HepG2 (cell line): ENCODE measurements around the gene GGA2. TPM values are rescaled to one million over a fixed set of nuclear protein-coding genes. Genes with fewer than 3 reads are reported as not detected.
A peak's percentile ranks its signal among the peaks of the same experiment; 100 is the strongest.

Experiments used
- BORCS8-MEF2B ChIP-seq: sonication (generic); formaldehyde crosslinking; IDR thresholded peaks from 2 replicates; pipeline ENCODE4 v1.8.0; 2022; ENCODE audit warnings: mild to moderate bottlenecking, missing genetic modification reagents
- CENPX ChIP-seq: sonication (generic); formaldehyde crosslinking; IDR thresholded peaks from 2 replicates; pipeline ENCODE4 v1.9.0; 2021; ENCODE audit warnings: mild to moderate bottlenecking, missing genetic modification reagents, moderate library complexity
- ERF ChIP-seq: IDR thresholded peaks from 2 replicates; pipeline ENCODE4 v1.6.1; 2018; ENCODE audit warnings: missing biosample characterization, missing genetic modification reagents
- MBNL3 ChIP-seq: fragments of 250-450 bp; sonication (Bioruptor Pico); conservative IDR thresholded peaks from 2 replicates; pipeline ENCODE4 v1.8.0; 2022; ENCODE audit warnings: mild to moderate bottlenecking, inconsistent platforms
- MYNN ChIP-seq: sonication (generic); formaldehyde crosslinking; IDR thresholded peaks from 2 replicates; pipeline ENCODE4 v1.4.0; 2020; ENCODE audit warnings: mild to moderate bottlenecking, low read depth, missing genetic modification reagents
- NCOA2 ChIP-seq: sonication (generic); formaldehyde crosslinking; IDR thresholded peaks from 2 replicates; pipeline ENCODE4 v1.8.0; 2022; ENCODE audit warnings: inconsistent platforms
- NFIC ChIP-seq: IDR thresholded peaks from 2 replicates; pipeline ENCODE4 v1.6.1; 2012; ENCODE audit warnings: mild to moderate bottlenecking, low read length, inconsistent platforms
- ZBTB34 ChIP-seq: sonication (generic); formaldehyde crosslinking; IDR thresholded peaks from 2 replicates; pipeline ENCODE4 v1.8.0; 2022; ENCODE audit warnings: mild to moderate bottlenecking, missing genetic modification reagents
- ZFAT ChIP-seq: sonication (generic); formaldehyde crosslinking; conservative IDR thresholded peaks from 2 replicates; pipeline ENCODE4 v1.8.1; 2023; ENCODE audit warnings: missing genetic modification reagents, inconsistent platforms
- ZMYM4 ChIP-seq: sonication (generic); formaldehyde crosslinking; IDR thresholded peaks from 2 replicates; pipeline ENCODE4 v1.8.1; 2023; ENCODE audit warnings: mild to moderate bottlenecking, missing genetic modification reagents
- ZNF17 ChIP-seq: sonication (generic); formaldehyde crosslinking; IDR thresholded peaks from 2 replicates; pipeline ENCODE4 v1.5.0; 2020; ENCODE audit warnings: mild to moderate bottlenecking, missing genetic modification reagents
- ZNF331 ChIP-seq: sonication (generic); formaldehyde crosslinking; IDR thresholded peaks from 2 replicates; pipeline ENCODE4 v1.4.0; 2020; ENCODE audit warnings: missing genetic modification reagents
- ZNF557 ChIP-seq: sonication (generic); formaldehyde crosslinking; IDR thresholded peaks from 2 replicates; pipeline ENCODE4 v1.4.0; 2020; ENCODE audit warnings: missing genetic modification reagents
- ZNF644 ChIP-seq: IDR thresholded peaks from 2 replicates; pipeline ENCODE4 v1.6.1; 2016; ENCODE audit warnings: low read depth
- ZNF780A ChIP-seq: sonication (generic); formaldehyde crosslinking; IDR thresholded peaks from 2 replicates; pipeline ENCODE4 v1.8.0; 2022; ENCODE audit warnings: mild to moderate bottlenecking, missing genetic modification reagents, moderate library complexity
- ZSCAN21 ChIP-seq: sonication (generic); formaldehyde crosslinking; IDR thresholded peaks from 2 replicates; pipeline ENCODE4 v1.8.0; 2022; ENCODE audit warnings: mild to moderate bottlenecking, missing genetic modification reagents, moderate library complexity, borderline replicate concordance
- polyA plus RNA-seq, 8 experiments: library from polyadenylated mRNA; depleted of rRNA in 3 of 8; stranded (reverse) in 7 of 8; unstranded in 1 of 8; fragments of >200 nt; fragmentation: Illumina TruSeq in 4 of 8; extraction: Trizol in 4 of 8; gene quantifications; 2 replicates each; pipeline versions ENCODE4 v1.2.1 to v1.2.3, GENCODE V29; 2011 to 2016; ENCODE audit warnings: low read depth in 4 of 8, missing spikeins in 1 of 8, mixed read lengths in 1 of 8; ENCODE audit not compliant: insufficient read depth in 1 of 8
- total RNA-seq, 5 experiments: library from RNA; depleted of rRNA; stranded (reverse); fragments of >200 nt; fragmentation: Illumina TruSeq; extraction: Trizol; gene quantifications; 2 replicates each; pipeline ENCODE4 v1.2.3, GENCODE V29; 2016; ENCODE audit warnings: low read depth in 1 of 5
- TF ChIP-seq, protein P1 (sequence below): sonication (generic); formaldehyde crosslinking; IDR thresholded peaks from 2 replicates; pipeline ENCODE4 v1.5.0; 2020; ENCODE audit warnings: mild to moderate bottlenecking, missing genetic modification reagents
- TF ChIP-seq, protein P2 (sequence below): sonication (generic); formaldehyde crosslinking; IDR thresholded peaks from 2 replicates; pipeline ENCODE4 v1.9.0; 2021; ENCODE audit warnings: missing genetic modification reagents, borderline replicate concordance
- TF ChIP-seq, protein P3 (sequence below): IDR thresholded peaks from 2 replicates; pipeline ENCODE4 v1.6.1; 2018; ENCODE audit warnings: missing genetic modification reagents, mild to moderate bottlenecking, missing compliant biosample characterization

The GGA2 gene
- total and polyA plus RNA-seq, 2 of the 13 experiments (the other 11 are each of a cell fraction or from before 2014, with no cell fraction given), result 51.5 to 69.8 TPM

- TF ChIP-seq, protein P1, sequence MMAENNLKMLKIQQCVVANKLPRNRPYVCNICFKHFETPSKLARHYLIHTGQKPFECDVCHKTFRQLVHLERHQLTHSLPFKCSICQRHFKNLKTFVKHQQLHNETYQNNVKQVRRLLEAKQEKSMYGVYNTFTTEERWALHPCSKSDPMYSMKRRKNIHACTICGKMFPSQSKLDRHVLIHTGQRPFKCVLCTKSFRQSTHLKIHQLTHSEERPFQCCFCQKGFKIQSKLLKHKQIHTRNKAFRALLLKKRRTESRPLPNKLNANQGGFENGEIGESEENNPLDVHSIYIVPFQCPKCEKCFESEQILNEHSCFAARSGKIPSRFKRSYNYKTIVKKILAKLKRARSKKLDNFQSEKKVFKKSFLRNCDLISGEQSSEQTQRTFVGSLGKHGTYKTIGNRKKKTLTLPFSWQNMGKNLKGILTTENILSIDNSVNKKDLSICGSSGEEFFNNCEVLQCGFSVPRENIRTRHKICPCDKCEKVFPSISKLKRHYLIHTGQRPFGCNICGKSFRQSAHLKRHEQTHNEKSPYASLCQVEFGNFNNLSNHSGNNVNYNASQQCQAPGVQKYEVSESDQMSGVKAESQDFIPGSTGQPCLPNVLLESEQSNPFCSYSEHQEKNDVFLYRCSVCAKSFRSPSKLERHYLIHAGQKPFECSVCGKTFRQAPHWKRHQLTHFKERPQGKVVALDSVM, result peak; percentile 73
- TF ChIP-seq ZMYM4, result peak; percentile 91
- TF ChIP-seq ZBTB34, result no peak
- TF ChIP-seq MYNN (CRISPR knock-in tag), result no peak
- no peak for TF ChIP-seq BORCS8-MEF2B (CRISPR knock-in tag)
- no peak for TF ChIP-seq CENPX
- TF ChIP-seq NCOA2 (CRISPR knock-in tag), result peak; percentile 97
- no peak for TF ChIP-seq ZNF17 (CRISPR knock-in tag)
- TF ChIP-seq, protein P2, sequence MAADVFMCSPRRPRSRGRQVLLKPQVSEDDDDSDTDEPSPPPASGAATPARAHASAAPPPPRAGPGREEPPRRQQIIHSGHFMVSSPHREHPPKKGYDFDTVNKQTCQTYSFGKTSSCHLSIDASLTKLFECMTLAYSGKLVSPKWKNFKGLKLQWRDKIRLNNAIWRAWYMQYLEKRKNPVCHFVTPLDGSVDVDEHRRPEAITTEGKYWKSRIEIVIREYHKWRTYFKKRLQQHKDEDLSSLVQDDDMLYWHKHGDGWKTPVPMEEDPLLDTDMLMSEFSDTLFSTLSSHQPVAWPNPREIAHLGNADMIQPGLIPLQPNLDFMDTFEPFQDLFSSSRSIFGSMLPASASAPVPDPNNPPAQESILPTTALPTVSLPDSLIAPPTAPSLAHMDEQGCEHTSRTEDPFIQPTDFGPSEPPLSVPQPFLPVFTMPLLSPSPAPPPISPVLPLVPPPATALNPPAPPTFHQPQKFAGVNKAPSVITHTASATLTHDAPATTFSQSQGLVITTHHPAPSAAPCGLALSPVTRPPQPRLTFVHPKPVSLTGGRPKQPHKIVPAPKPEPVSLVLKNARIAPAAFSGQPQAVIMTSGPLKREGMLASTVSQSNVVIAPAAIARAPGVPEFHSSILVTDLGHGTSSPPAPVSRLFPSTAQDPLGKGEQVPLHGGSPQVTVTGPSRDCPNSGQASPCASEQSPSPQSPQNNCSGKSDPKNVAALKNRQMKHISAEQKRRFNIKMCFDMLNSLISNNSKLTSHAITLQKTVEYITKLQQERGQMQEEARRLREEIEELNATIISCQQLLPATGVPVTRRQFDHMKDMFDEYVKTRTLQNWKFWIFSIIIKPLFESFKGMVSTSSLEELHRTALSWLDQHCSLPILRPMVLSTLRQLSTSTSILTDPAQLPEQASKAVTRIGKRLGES, result no peak
- no peak for TF ChIP-seq ZFAT (CRISPR knock-in tag)
- peak; percentile 96 for TF ChIP-seq ZNF644 (CRISPR knock-in tag)
- no peak for TF ChIP-seq MBNL3 (CRISPR knock-in tag)
- TF ChIP-seq ZNF557 (CRISPR knock-in tag), result no peak
- TF ChIP-seq, protein P3, sequence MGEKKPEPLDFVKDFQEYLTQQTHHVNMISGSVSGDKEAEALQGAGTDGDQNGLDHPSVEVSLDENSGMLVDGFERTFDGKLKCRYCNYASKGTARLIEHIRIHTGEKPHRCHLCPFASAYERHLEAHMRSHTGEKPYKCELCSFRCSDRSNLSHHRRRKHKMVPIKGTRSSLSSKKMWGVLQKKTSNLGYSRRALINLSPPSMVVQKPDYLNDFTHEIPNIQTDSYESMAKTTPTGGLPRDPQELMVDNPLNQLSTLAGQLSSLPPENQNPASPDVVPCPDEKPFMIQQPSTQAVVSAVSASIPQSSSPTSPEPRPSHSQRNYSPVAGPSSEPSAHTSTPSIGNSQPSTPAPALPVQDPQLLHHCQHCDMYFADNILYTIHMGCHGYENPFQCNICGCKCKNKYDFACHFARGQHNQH (CRISPR knock-in tag), result peak; percentile 100
- TF ChIP-seq ZNF331 (CRISPR knock-in tag), result peak; percentile 98
- peak; percentile 92 for TF ChIP-seq NFIC
- TF ChIP-seq ZNF780A (CRISPR knock-in tag), result peak; percentile 97
- TF ChIP-seq ZSCAN21 (CRISPR knock-in tag), result peak; percentile 73
- TF ChIP-seq ERF, result peak; percentile 99
These were observed 29.9 kb upstream of the GGA2 start (continued) for GRCh38 chr16:23539984-23540816.
